ENCODE results near the gene CYBA. TPM values are rescaled to one million over a fixed set of nuclear protein-coding genes. Genes with fewer than 3 reads are reported as not detected.

Gene CYBA
- total RNA-seq, 1 donor from 2014 or later = 222 TPM

GRCh38 chr16:88630941-88631340, 19.9 kb downstream of the CYBA start:
- DNase-seq = no peak
- no peaks in the 10 kb centered on the region for H3K27me3 Mint-ChIP-seq
- no peak overlapping the region for H3K4me3 Mint-ChIP-seq
- peaks cover 31% of the 10 kb centered on the region for H3K36me3 Mint-ChIP-seq (ENCODE audit: low read depth)
- H3K4me1 Mint-ChIP-seq = peaks cover 11% of the 10 kb centered on the region
- no peak overlapping the region for H3K27ac Mint-ChIP-seq
- no peaks in the 10 kb centered on the region for H3K9me3 Mint-ChIP-seq
- intact Hi-C loops (cut with micrococcal nuclease) = no loop called here

GRCh38 chr16:88630433-88630832, 20.4 kb downstream of the CYBA start:
- intact Hi-C loops (cut with micrococcal nuclease) = no loop called here
- Mint-ChIP-seq H3K4me1 (peaks cover 10% of the 10 kb centered on the region), H3K9me3 (no peaks in the 10 kb centered on the region), H3K27me3 (no peaks in the 10 kb centered on the region), H3K4me3 (no peak overlapping the region), H3K36me3 (ENCODE audit: low read depth) (peaks cover 32% of the 10 kb centered on the region), H3K27ac (no peak overlapping the region)
- DNase-seq = no peak

GRCh38 chr16:88629835-88630234, 21.0 kb downstream of the CYBA start:
- DNase-seq = no peak
- peaks cover 5% of the 10 kb centered on the region for H3K4me1 Mint-ChIP-seq

GRCh38 chr16:88628512-88628974, 22.3 kb downstream of the CYBA start:
- no peak for DNase-seq
- Mint-ChIP-seq H3K4me1 (peaks cover 2% of the 10 kb centered on the region), H3K36me3 (ENCODE audit: low read depth) (peaks cover 41% of the 10 kb centered on the region)

More at GRCh38 chr16:88629835-88630234, 21.0 kb downstream of the CYBA start:
- H3K9me3 Mint-ChIP-seq = no peaks in the 10 kb centered on the region
- H3K27ac Mint-ChIP-seq = no peak overlapping the region
- H3K4me3 Mint-ChIP-seq = no peak overlapping the region
- peaks cover 34% of the 10 kb centered on the region for H3K36me3 Mint-ChIP-seq (ENCODE audit: low read depth)
- intact Hi-C loops (cut with micrococcal nuclease) = no loop called here
- no peaks in the 10 kb centered on the region for H3K27me3 Mint-ChIP-seq

GRCh38 chr16:88627531-88628411, 23.1 kb downstream of the CYBA start:
- Mint-ChIP-seq H3K27me3 (no peaks in the 10 kb centered on the region), H3K4me3 (no peak overlapping the region), H3K9me3 (no peaks in the 10 kb centered on the region), H3K27ac (no peak overlapping the region), H3K36me3 (ENCODE audit: low read depth) (peaks cover 47% of the 10 kb centered on the region), H3K4me1 (no peaks in the 10 kb centered on the region)
- intact Hi-C loops (cut with micrococcal nuclease) = no loop called here
- no peak for DNase-seq

More at GRCh38 chr16:88628512-88628974, 22.3 kb downstream of the CYBA start:
- Mint-ChIP-seq H3K27ac (no peak overlapping the region), H3K9me3 (no peaks in the 10 kb centered on the region), H3K27me3 (no peaks in the 10 kb centered on the region), H3K4me3 (no peak overlapping the region)
- intact Hi-C loops (cut with micrococcal nuclease) = no loop called here

DNA sequence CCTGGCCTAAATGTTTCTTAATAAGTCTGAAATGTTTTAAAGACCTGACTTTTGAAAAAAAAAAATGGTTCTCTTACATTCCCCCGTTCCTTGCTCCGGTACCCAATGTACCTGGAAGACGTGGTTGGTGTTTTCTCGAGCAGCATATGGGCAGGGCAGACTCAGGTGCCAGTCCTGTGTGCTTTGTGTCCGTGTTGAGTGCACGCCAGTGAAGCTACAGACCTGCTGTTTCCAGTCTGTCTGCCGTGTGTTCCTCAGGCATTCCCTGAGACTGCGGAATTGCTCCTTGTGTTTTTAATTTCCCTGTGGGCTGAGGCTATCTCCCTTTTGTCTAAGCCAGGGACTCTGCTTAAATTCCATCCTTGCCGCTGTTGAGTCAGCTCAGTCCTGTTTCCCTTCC, 24.2 kb downstream of the CYBA start:
- Mint-ChIP-seq H3K4me1 (no peaks in the 10 kb centered on the region), H3K27ac (no peak overlapping the region), H3K27me3 (no peaks in the 10 kb centered on the region), H3K36me3 (ENCODE audit: low read depth) (peaks cover 48% of the 10 kb centered on the region), H3K4me3 (no peak overlapping the region), H3K9me3 (no peaks in the 10 kb centered on the region)
- DNase-seq = no peak
- intact Hi-C loops (cut with micrococcal nuclease) = no loop called here

DNA sequence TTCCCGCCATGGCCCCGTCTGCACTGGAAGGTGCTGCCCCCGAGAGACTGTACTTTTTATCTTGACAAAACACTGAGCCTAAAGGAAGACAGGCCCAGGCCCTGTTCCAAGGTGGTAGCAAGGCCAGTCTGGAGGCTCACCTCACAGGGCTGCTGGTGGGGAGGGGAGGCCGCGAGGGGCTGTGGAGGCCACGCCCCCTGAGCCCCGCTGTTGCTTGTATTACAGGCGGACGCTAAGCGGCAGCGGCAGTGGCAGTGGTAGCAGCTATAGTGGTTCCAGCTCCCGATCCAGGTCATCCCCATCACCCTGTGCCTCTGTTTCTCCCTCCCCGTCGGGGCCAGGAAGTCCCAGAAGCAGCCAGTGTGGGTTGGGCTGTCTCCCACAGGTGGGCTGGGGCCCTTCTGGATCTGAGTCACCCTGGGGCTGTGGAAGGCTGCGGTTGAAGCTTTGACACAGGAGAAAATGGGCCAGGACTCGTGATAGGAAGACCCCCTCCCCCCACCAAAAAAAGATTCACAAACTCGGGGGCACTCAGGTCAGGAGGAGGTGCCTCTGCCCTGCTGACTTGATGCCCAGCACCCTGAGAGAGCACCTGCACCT, 25.8 kb downstream of the CYBA start:
- Mint-ChIP-seq H3K27ac (no peak overlapping the region), H3K4me1 (peaks cover 4% of the 10 kb centered on the region), H3K36me3 (ENCODE audit: low read depth) (peaks cover 44% of the 10 kb centered on the region), H3K9me3 (no peaks in the 10 kb centered on the region), H3K4me3 (no peak overlapping the region), H3K27me3 (no peaks in the 10 kb centered on the region)
- no peak for DNase-seq
- intact Hi-C loops (cut with micrococcal nuclease) = no loop called here

DNA sequence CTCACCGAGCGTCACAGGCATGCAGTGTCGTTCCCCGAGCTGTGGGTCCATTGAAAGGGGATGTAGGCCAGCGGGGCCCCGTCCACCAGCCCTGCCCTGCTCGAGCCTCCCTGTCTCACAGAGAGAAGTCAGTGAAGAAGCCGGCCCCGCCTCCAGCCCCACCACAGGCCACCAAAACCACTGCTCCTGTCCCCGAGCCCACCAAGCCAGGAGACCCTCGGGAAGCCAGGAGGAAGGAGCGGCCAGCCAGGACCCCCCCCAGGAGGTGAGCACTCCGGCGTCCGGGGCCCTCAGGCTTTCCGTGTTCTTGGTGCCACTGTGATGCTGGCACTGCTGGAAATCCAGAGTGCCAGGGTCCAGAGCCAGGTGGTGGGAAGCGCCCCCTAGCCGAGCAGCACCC, 26.4 kb downstream of the CYBA start:
- Mint-ChIP-seq H3K27ac (no peak overlapping the region), H3K36me3 (ENCODE audit: low read depth) (peaks cover 46% of the 10 kb centered on the region), H3K9me3 (no peaks in the 10 kb centered on the region), H3K4me1 (peaks cover 10% of the 10 kb centered on the region), H3K4me3 (no peak overlapping the region), H3K27me3 (no peaks in the 10 kb centered on the region)
- no peak for DNase-seq
- intact Hi-C loops (cut with micrococcal nuclease) = no loop called here

DNA sequence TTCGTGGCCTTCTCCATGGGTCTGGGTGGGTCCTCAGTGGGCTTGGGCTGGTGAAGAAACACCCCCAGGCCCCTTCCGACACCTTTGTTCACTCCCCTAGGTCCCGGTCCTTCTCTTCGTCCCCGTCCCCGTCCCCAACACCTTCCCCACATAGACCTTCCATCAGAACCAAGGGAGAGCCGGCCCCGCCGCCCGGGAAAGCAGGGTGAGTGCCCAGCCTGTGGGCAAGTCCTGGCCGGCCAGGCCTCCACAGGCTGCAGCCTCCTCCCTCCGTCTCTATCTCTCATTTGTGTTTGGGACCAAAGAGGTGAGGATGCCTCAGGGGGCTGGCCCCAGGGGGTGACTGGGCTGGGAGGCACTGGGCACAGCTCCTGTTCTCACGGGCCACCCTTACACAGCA, 27.0 kb downstream of the CYBA start:
- no peaks in the 10 kb centered on the region for H3K27me3 Mint-ChIP-seq
- H3K9me3 Mint-ChIP-seq = no peaks in the 10 kb centered on the region
- intact Hi-C loops (cut with micrococcal nuclease) = no loop called here
- H3K4me3 Mint-ChIP-seq = no peak overlapping the region
- DNase-seq = no peak
- H3K36me3 Mint-ChIP-seq (ENCODE audit: low read depth) = peaks cover 44% of the 10 kb centered on the region
- no peak overlapping the region for H3K27ac Mint-ChIP-seq
- peaks cover 16% of the 10 kb centered on the region for H3K4me1 Mint-ChIP-seq

- Mint-ChIP-seq H3K9me3 (no peaks in the 10 kb centered on the region), H3K4me1 (peaks cover 17% of the 10 kb centered on the region)
- intact Hi-C loops (cut with micrococcal nuclease) = no loop called here
Measured at GRCh38 chr16:88622866-88623265, 28.0 kb downstream of the CYBA start.

DNA sequence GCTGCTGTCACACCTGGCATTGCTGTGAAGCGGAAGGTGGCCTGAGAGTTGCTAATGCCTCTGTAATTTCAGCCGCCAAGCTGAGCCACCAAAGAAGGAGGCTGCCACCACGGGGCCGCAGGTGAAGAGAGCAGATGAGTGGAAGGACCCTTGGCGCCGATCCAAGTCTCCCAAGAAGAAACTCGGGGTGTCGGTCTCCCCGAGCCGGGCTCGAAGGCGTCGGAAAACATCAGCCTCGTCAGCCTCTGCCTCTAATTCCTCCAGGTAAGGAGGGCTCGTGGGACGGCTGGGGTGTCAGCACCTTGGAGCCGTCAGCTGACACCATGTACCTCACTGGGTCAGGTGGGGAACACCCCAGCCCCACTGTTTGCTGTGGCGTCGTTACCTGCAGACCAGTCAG, 28.7 kb downstream of the CYBA start:
- peaks cover 17% of the 10 kb centered on the region for H3K4me1 Mint-ChIP-seq
- H3K9me3 Mint-ChIP-seq = no peaks in the 10 kb centered on the region
- H3K36me3 Mint-ChIP-seq (ENCODE audit: low read depth) = peaks cover 37% of the 10 kb centered on the region
- no peak overlapping the region for H3K27ac Mint-ChIP-seq
- no peak overlapping the region for H3K4me3 Mint-ChIP-seq
- DNase-seq = no peak
- H3K27me3 Mint-ChIP-seq = no peaks in the 10 kb centered on the region
- intact Hi-C loops (cut with micrococcal nuclease) = no loop called here

More at GRCh38 chr16:88622866-88623265, 28.0 kb downstream of the CYBA start:
- Mint-ChIP-seq H3K27ac (no peak overlapping the region), H3K27me3 (no peaks in the 10 kb centered on the region), H3K36me3 (ENCODE audit: low read depth) (peaks cover 43% of the 10 kb centered on the region), H3K4me3 (no peak overlapping the region)
- no peak for DNase-seq

- peak overlapping the region; percentile 38 for H3K4me3 Mint-ChIP-seq
- peak overlapping the region; percentile 81 for H3K27ac Mint-ChIP-seq
- H3K4me1 Mint-ChIP-seq = peaks cover 17% of the 10 kb centered on the region
- H3K27me3 Mint-ChIP-seq = no peaks in the 10 kb centered on the region
- peaks cover 27% of the 10 kb centered on the region for H3K36me3 Mint-ChIP-seq (ENCODE audit: low read depth)
- intact Hi-C loops (cut with micrococcal nuclease) = loop anchor here (1.0 kb wide), 1 partner anchor 31 kb away; the partner anchor contains the start of gene CYBA
- DNase-seq = peak; percentile 87
- H3K9me3 Mint-ChIP-seq = no peaks in the 10 kb centered on the region
Measured at GRCh38 chr16:88619859-88620815, 30.7 kb downstream of the CYBA start.

GRCh38 chr16:88618956-88619667, 31.7 kb downstream of the CYBA start:
- Mint-ChIP-seq H3K27me3 (no peaks in the 10 kb centered on the region), H3K27ac (peak overlapping the region; percentile 66), H3K4me3 (no peak overlapping the region), H3K36me3 (ENCODE audit: low read depth) (peaks cover 29% of the 10 kb centered on the region), H3K4me1 (peaks cover 17% of the 10 kb centered on the region), H3K9me3 (no peaks in the 10 kb centered on the region)
- DNase-seq = no peak
- intact Hi-C loops (cut with micrococcal nuclease) = no loop called here

Data from activated CD4-positive, alpha-beta T cell treated with anti-CD3 and anti-CD28 coated beads, Interleukin-2, amount 10 ng/mL, durations not matched to agents 24 days and 14 days (primary cell).